Suprapubic skin (tissue), 3 donors: ENCODE data around the gene CELSR1.

ENCODE experiments used
- CTCF ChIP-seq, 2 donors: fragments of 200-600 bp in 1 of 2; fragments of 450-650 bp in 1 of 2; sonication (generic) in 1 of 2; IDR thresholded peaks; one replicate each; pipeline ENCODE4 v1.5.1; 2016 to 2019; ENCODE audit warnings: antibody characterized with exemption in 2 of 2, mild to moderate bottlenecking in 1 of 2, moderate library complexity in 1 of 2
- EP300 ChIP-seq: sonication (generic); formaldehyde crosslinking; IDR thresholded peaks from one replicate; pipeline ENCODE4 v1.6.1; 2017; ENCODE audit warnings: antibody characterized with exemption
- POLR2A ChIP-seq, 2 donors: fragments of 450-650 bp; IDR thresholded peaks; one replicate each; pipeline ENCODE4 v1.6.1; 2017; ENCODE audit warnings: antibody characterized with exemption in 2 of 2, mild to moderate bottlenecking in 2 of 2, moderate library complexity in 2 of 2

DNA sequence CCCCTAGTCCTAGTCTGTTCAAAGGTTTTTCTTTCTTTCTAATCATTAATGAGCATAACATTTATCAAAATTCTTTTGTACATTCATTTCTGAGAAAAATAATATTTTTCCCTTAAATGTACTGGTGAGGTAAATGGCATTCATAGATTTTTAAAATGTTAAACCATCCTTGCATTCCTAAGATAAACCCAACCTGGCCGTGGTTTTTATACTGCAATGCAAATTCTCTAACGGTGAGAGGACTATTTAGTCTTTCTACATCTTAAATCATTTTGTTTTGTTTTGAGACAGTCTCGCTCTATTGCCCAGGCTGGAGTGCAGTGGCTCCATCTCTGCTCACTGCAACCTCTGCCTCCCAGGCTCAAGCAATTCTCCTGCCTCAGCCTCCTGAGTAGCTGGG lies 161.3 kb downstream of the CELSR1 start:
- TF ChIP-seq CTCF (IDR thresholded peaks at IDR 0.05), result no peak
- no peak for TF ChIP-seq POLR2A (IDR thresholded peaks at IDR 0.05)
- no peak for TF ChIP-seq EP300
